Measurements from ENCODE around the gene HMOX1. TPM values are rescaled to one million over a fixed set of nuclear protein-coding genes. Genes with fewer than 3 reads are reported as not detected.
"Not testable (repeated sequence)": the region's sequence is repeated elsewhere in the genome, so short reads cannot be mapped to it uniquely, and the experiment has no call there.

HMOX1 gene
- total RNA-seq, 1 donor from 2014 or later: 1.9 TPM

DNA sequence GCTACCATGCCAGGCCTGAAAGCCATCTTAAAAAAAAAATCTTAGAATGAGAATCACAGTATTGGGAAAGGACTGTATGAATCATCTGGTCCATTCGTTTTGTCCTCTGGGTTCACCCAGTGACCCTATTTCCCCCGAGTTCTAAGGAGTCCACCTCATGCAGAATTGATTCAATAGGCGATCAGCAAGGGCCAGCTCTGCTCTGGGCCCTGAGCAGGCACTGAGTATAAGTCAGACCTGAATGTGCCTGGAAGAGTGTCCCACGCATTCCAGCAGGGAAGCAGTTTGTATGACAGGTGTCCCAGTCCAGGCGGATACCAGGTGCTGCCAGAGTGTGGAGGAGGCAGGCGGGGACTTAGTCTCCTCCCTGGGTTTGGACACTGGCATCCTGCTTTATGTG lies 883 bp upstream of the HMOX1 start:
- no peak for DNase-seq

- DNase-seq: no peak
Measured at GRCh38 chr22:35381424-35382009, 621 bp downstream of the HMOX1 start.

DNA sequence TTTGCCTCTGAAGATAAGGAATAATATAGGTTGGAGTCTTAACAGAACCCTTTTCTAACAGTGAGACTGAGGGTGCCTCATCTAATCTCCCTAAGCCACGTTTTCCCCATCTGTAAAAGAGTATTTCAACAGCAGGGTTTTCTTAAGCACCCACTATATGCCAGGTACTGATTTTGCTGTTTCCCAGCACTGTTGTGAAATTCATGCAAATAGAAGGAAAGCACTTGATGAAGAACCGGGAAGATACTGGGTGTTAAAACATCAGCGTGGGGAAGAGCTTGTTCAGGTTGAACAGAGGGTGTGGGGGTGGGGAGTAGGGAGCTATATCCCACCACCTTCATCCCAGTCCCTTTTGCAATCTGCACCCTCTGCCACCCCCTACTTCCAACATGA lies 2.8 kb downstream of the HMOX1 start:
- no peak for DNase-seq

- no peak for DNase-seq
Measured at GRCh38 chr22:35384527-35384926, 3.6 kb downstream of the HMOX1 start.

DNA sequence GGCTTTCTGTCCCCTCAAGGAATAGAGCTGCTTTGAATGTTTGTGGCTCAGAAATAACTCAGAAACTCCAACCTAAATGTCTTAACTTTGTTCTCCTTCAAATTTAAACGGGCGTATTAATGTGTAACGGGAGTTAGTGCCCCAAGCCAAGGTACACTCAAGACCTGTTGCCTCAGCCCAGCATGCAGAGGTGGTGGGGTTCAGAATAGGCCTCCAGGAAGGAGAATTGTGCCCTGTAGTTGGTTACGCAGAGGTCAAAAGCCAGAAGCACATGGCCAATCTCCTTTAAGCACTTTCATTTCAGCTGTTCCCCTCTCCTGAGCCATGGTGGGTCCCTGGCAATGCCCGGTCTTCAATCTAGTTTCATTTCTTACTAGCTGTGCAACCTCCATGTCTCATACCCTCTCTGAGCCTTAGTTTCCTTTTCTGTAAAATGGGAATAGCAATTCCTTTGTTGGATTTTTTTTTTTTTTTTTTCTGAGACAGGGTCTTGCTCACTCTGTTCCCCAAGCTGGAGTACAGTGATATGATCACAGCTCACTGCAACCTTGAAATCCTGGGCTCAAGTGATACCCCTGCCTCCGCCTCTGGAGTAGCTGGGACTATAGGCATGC lies 4.2 kb downstream of the HMOX1 start:
- no peak for DNase-seq

DNA sequence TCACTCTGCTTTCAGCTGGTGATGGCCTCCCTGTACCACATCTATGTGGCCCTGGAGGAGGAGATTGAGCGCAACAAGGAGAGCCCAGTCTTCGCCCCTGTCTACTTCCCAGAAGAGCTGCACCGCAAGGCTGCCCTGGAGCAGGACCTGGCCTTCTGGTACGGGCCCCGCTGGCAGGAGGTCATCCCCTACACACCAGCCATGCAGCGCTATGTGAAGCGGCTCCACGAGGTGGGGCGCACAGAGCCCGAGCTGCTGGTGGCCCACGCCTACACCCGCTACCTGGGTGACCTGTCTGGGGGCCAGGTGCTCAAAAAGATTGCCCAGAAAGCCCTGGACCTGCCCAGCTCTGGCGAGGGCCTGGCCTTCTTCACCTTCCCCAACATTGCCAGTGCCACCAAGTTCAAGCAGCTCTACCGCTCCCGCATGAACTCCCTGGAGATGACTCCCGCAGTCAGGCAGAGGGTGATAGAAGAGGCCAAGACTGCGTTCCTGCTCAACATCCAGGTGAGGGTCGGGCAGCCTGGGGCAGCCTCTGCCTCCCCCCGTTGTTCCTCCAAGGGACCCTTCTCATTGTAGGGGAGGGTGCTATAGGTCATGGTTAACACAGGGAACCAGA lies 5.9 kb downstream of the HMOX1 start:
- DNase-seq: no peak

DNA sequence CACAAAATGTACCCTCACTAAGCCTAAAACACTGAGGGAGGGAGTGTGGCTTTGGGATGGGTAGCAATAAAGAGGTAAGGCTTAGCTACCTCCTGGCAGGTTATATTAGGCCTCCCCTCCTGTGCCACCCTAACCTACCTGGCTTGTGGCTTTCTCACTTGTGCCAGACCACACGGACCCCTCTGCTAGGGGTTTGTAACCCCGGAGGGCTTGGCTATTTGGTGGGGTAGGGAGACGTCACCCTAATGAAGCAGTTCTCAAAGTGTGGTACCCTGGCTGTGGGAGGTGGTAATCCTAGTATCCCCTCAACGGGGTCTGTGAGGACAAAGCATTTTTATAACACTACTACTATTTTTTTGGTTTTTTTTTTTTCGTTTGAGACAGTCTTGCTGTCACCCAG lies 10.0 kb downstream of the HMOX1 start:
- DNase-seq: no peak

DNA sequence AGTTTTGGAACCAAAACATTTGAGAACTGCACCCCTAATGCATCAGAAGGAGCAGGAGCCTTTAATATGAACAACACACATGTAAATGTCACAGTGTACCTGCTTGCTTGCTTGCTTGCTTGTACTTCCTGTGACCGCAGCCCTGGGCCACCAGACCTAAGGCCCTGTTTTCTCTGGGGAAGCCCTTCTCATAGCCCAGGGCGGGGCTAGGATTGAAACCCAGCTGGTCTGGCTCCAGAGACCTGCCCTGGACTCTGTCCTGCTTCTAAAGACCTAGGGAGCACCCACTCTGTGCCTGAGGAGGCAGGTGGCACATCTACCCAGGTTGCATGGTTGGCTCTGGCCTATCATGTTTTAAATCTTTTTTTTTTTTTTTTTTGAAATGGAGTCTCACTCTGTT lies 11.5 kb downstream of the HMOX1 start:
- DNase-seq: no peak

DNA sequence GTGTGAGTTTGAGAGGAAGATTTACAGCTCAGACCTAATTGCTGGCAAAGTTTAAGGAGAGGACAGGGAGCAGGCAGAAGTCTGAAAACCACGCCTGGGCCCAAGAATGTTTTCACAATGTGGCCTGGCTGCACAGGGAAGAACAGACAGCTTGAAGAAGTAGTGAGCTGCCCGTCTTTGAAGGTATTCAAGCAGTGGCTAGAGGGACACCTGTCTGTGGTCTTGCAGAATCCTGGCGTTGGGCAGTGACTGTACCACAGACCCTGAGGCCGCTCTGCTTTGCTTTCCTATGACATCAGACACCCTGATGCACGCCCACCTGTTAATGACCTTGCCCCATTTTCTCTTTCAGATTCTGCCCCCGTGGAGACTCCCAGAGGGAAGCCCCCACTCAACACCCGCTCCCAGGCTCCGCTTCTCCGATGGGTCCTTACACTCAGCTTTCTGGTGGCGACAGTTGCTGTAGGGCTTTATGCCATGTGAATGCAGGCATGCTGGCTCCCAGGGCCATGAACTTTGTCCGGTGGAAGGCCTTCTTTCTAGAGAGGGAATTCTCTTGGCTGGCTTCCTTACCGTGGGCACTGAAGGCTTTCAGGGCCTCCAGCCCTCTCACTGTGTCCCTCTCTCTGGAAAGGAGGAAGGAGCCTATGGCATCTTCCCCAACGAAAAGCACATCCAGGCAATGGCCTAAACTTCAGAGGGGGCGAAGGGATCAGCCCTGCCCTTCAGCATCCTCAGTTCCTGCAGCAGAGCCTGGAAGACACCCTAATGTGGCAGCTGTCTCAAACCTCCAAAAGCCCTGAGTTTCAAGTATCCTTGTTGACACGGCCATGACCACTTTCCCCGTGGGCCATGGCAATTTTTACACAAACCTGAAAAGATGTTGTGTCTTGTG lies 12.5 kb downstream of the HMOX1 start:
- DNase-seq: no peak

- no peak for DNase-seq
Measured at GRCh38 chr22:35394011-35394312, 13.1 kb downstream of the HMOX1 start.

GRCh38 chr22:35394810-35395563 lies 14.1 kb downstream of the HMOX1 start:
- no peak for DNase-seq

DNA sequence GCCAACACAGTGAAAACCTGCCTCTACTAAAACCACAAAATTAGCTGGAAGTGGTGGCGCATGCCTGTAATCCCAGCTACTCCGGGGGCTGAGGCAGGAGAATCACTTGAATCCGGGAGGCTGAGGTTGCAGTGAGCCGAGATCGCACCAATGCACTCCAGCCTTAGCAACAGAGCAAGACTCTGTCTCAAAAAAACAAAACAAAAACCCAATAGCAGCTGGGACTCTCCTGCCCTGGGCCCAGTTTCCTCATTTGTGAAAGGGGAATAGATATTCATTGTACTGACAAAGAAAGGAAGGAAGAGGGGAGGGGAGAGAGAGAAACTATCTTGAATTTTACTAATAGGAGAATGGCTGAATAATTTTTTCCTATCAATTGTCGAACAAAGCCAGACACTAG lies 15.7 kb downstream of the HMOX1 start:
- DNase-seq: not testable (repeated sequence)

DNA sequence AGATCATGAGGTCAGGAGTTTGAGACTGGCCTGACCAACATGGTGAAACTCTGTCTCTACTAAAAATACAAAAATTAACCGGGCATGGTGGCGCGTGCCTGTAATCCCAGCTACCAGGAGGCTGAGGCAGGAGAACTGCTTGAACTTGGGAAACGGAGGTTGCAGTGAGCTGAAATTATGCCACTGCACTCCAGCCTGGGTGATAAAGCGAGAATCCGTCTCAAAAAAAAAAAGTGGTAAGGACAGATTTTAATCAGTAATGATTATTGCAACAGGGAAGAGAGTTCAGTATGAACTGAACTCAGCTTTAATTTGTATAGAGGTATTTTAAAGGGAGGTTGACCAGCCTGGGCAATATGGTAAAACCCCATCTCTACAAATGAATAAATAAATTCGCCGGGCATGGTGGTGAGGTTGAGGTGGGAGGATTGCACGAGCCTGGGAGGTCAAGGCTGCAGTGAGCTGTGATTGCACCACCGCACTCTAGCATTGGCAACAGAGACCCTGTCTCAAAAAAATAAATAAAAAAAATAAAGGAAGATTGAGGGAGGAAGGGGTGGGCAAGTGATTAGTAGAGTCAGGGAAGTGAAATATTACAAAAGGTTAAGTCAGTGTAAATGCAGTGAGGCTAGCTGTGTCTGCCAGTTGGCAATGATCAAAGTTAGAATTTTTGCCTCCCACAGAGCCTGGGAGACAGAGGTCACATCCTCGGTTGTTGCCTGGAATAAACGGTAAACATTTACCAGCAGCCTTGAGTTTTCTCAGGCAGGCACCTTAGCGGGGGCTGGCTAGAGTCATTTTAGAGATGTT lies 16.4 kb downstream of the HMOX1 start:
- DNase-seq: no peak

DNA sequence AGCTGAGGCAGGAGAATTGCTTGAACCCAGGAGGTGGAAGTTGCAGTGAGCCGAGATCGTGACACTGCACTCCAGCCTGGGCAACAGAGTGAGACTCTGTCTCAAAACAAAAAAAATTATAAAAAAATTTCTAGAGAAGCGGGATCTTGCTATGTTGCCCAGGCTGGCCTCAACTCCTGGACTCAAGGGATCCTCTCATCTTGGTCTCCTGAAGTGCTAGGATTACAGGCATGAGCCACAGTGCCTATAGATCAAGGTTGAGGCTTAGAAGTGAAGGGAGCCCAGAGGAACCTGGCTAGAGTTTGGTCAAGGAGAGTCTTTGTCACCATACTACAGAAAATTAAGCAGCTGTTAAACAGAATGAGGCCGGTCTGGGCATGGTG lies 17.7 kb downstream of the HMOX1 start:
- no peak for DNase-seq

DNA sequence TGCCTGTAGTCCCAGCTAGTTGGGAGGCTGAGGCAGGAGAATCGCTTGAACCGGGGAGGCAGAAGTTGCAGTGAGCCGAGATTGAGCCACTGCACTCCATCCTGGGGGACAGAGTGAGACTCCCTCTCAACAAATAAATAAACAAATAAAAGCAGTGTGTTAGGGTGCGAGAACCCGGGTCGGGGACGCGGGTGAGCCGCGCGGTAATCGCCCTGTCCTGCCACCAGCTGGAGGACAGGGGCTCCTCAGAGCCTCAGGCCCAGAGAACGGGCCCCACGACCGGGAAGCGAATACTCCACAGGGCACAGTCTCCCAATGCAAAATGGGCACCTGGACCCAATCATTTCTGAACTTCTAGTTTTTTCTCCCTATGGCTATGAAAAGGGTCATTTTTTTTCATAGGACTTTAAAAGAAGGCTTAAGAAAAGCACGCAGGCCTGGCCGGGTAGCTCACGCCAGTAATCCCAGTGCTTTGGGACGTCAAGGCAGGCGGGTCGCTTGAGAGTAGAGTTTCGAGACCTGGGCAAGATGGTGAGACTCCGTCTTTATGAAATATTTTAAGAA lies 18.3 kb downstream of the HMOX1 start:
- DNase-seq: no peak

DNA sequence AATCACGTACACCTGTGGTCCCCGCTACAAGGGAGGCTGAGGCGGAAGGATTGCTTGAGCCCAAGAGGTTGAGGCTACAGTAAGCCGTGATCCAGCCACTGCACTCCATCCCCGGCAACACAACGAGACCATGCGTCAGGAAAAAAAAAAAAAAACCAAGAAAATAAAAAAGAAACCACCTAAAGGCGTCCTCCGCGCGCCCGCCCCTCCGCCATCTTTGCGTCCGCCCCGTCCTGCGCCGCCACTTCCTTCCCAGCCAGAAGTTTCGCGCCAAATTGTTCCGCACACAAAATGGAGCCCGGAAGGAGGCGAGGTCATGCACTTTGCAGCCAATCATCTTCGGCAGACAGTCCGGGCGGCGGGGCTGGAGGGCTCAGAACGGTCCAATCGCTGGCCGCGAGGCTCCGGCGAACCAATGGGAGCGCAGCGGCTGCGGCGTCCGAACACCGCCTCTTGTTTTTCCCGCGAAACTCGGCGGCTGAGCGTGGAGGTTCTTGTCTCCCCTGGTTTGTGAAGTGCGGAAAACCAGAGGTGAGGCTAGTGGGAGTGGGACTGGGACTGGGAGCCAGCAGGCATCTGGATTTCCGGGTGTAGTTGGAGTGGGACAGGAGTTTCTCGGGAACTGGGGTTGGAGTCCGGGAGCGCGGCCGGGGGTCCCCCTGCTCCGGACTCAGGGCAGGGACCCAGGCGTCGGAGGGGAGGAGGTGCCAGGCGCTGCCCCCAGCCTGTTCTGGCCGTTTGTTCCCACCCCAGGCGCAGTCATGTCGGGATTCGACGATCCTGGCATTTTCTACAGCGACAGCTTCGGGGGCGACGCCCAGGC lies 19.0 kb downstream of the HMOX1 start, which contains the start of gene MCM5:
TSS of gene MCM5 (plus strand) at position 463 of the 823 bp plus-strand sequence. CDS start at position 762, 299 bp downstream.
- DNase-seq: peak; percentile 95

DNA sequence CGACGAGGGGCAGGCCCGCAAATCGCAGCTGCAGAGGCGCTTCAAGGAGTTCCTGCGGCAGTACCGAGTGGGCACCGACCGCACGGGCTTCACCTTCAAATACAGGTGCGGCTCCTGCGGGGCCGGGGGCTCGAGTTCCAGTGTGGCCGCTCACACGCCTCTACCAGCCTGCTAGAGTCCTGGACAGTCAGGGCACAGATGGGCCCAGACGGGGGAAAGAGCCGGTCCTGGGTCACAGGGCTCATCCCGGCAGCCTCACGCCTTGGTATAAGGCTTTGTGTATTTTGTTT lies 19.6 kb downstream of the HMOX1 start:
- DNase-seq: no peak

GRCh38 chr22:35401863-35402262 lies 21.0 kb downstream of the HMOX1 start:
- no peak for DNase-seq

GRCh38 chr22:35403356-35403755 lies 22.5 kb downstream of the HMOX1 start:
- DNase-seq: no peak

DNA sequence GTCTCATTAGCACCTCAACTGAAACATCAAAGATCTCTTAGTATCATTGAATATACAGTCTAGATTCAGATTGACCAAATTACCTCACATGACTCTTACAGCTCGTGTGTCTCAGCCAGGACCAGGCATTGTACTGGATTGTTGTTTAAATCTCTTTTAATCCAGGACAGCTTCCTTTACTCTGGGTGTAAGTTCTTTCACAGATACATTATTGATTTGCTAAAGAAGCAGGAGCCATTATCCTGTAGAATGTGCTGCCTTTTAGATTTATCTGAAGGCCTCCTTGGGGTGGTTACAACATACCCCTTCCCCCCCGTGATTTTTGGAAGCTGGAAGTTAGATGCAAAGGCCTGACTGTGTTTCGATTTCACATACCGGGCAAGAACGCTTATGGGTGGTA lies 23.3 kb downstream of the HMOX1 start:
- no peak for DNase-seq

DNA sequence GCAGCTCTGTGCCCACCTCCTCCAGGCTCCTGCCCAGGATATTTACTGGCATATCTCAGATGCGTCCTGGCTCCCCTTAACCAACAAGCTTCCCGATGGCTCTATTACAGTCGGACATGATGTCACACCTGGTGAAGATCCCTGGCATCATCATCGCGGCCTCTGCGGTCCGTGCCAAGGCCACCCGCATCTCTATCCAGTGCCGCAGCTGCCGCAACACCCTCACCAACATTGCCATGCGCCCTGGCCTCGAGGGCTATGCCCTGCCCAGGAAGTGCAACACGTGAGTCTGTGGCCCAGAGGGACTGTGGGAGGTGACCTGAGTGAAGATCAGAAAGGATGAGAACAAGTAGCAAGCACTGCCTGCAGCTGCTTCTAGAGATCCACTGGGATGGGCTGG lies 25.5 kb downstream of the HMOX1 start:
- no peak for DNase-seq
